Large intestine (tissue), 3 donors: Measurements from ENCODE around the gene ADARB1. TPM values are rescaled to one million over a fixed set of nuclear protein-coding genes. Genes with fewer than 3 reads are reported as not detected.

ENCODE experiments used
- DNase-seq, 2 donors: peaks; one replicate each; pipeline versions ENCODE4 v3.0.0 to v3.0.0-alpha.2; 2013
- H3K27ac ChIP-seq: one replicate; pipeline ENCODE4 v1.5.1; 2013; ENCODE audit warnings: low read length
- H3K27me3 ChIP-seq: 2 replicates; pipeline ENCODE4 v1.6.1; 2013; ENCODE audit warnings: low read length; ENCODE audit not compliant: control insufficient read depth, insufficient read depth
- H3K36me3 ChIP-seq: 2 replicates; pipeline ENCODE4 v1.6.1; 2013; ENCODE audit warnings: low read length; ENCODE audit not compliant: control insufficient read depth, insufficient read depth
- H3K4me1 ChIP-seq: one replicate; pipeline ENCODE4 v1.6.1; 2013; ENCODE audit warnings: low read length; ENCODE audit not compliant: control insufficient read depth, insufficient read depth
- H3K4me3 ChIP-seq: one replicate; pipeline ENCODE4 v1.5.1; 2013; ENCODE audit warnings: low read length
- H3K9me3 ChIP-seq: one replicate; pipeline ENCODE4 v1.6.1; 2013; ENCODE audit warnings: mild to moderate bottlenecking, low read depth, low read length, moderate library complexity; ENCODE audit not compliant: control insufficient read depth
- WGBS: methylation state at CpG from one replicate; pipeline ENCODE4 v1.1.5; 2013; ENCODE audit warnings: low lambda C conversion rate; ENCODE audit not compliant: insufficient coverage; 5-methylcytosine and 5-hydroxymethylcytosine counted together
- polyA plus RNA-seq: library from polyadenylated mRNA; unstranded; fragments of 120-200 nt; gene quantifications from one replicate; pipeline ENCODE4 v1.2.1, GENCODE V29; 2013

ADARB1 gene
- polyA plus RNA-seq, 1 donor, result 12.1 TPM

DNA sequence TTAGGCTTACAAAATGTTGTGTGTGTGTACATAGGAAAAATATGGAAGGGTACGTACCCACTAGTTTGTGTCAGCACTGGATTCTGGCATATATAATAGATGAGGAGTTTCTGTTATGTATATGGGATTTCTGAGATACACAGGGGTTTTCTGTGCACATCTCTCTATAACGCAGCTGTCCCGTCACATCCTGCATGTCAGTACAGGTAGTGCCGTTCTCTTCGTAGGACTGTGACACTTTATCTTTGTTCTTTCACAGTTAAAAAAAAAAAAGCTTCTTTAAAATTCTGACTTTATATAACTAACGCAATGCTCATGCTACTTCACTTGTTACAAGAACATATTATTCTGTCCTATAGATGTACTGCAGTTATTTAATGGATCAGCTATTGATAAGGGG lies 42.9 kb downstream of the ADARB1 start:
- H3K4me3 ChIP-seq, result no peak overlapping the region
- no peaks in the 10 kb centered on the region for H3K4me1 ChIP-seq
- H3K27ac ChIP-seq, result no peak overlapping the region
- no peaks in the 10 kb centered on the region for H3K9me3 ChIP-seq
- no peak for DNase-seq
- no peaks in the 10 kb centered on the region for H3K27me3 ChIP-seq
- 100% methylated on average over 1 of the region's 6 CpGs for WGBS
- H3K36me3 ChIP-seq, result no peaks in the 10 kb centered on the region

DNA sequence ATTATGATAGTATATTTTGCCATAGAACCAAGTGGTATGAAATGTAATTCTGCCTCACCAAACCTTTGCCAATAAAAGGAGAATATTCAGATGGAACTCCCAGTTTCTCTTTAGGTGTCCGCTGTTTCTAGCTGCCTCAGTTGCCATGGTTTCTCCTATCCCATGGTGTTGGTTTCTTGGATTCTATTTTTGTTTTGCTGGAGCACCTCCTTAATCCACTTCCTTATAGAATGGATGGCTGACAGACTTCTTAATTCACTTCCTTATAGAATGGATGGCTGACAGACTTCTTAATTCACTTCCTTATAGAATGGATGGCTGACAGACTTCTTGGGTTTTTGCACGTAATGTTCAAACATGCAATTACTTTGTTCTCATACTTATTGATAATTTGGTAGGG lies 43.7 kb downstream of the ADARB1 start:
- Histone ChIP-seq H3K4me3 (no peak overlapping the region), H3K4me1 (no peaks in the 10 kb centered on the region), H3K9me3 (no peaks in the 10 kb centered on the region), H3K27me3 (no peaks in the 10 kb centered on the region), H3K36me3 (no peaks in the 10 kb centered on the region), H3K27ac (no peak overlapping the region)
- WGBS, result no CpG with 5 or more reads among the region's 2 CpGs
- DNase-seq, result no peak

DNA sequence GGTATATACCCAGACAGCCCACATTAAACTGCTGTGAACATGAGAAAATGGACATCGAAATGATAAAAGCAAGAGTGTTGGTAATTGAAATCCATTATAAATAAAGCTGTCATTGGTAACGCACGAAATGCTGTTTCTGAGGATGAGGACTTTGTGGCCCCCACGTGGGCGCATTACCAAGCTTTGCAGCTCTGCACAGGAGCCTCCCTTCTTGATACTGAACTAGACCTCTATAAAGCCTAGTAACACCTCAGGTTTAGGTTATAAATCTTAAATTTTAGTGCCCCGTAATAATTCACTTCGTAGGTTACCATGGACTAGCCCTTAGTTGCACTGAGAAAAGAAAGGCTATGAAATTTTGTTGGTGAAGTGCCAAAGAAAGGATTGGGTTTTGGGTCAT lies 45.4 kb downstream of the ADARB1 start:
- Histone ChIP-seq H3K4me3 (no peak overlapping the region), H3K9me3 (no peaks in the 10 kb centered on the region), H3K27ac (no peak overlapping the region), H3K27me3 (no peaks in the 10 kb centered on the region), H3K36me3 (no peaks in the 10 kb centered on the region), H3K4me1 (no peaks in the 10 kb centered on the region)
- DNase-seq, result no peak
- WGBS, result 93% methylated on average over 3 of the region's 7 CpGs

DNA sequence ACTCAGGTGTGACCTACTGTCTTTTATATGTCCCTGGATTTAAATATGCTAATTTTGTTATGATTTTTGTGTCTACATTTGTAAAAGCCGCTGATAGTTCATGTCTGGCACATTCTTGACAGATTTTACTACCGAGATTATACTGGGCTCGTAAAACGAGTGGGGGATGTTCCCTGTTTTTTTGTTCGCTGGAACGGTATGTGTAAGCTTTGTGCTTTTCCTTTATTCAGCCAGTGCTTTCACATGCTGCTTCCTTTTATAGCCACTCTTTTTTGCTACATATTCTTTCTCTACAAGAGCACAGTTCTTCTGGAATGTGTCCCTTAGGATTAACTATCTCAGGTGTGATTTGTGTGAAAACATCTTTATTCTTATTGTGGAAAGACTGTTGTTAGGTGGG lies 46.6 kb downstream of the ADARB1 start:
- DNase-seq, result no peak
- no peak overlapping the region for H3K4me3 ChIP-seq
- H3K4me1 ChIP-seq, result no peaks in the 10 kb centered on the region
- H3K36me3 ChIP-seq, result no peaks in the 10 kb centered on the region
- H3K27ac ChIP-seq, result no peak overlapping the region
- 45% methylated on average over 2 of the region's 6 CpGs for WGBS
- H3K27me3 ChIP-seq, result no peaks in the 10 kb centered on the region
- H3K9me3 ChIP-seq, result no peaks in the 10 kb centered on the region

DNA sequence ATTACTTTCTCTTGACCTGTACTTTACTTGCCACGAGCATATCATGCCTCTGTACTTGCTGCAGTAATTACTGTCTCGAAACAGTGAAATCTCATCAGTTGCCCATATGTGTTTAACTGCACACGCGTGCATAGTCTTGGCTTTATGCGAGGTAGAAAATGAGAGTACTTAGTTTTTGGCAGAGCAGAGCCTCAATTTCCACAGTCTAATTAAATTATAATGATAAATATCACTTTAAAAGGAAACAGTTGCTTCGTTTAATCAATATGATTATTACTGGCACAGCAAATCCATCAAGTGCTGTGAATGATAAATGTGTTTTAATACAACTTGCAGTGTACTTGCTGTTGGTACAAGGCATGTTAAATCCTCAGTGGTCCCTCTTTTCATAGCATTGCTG lies 47.6 kb downstream of the ADARB1 start:
- no peak overlapping the region for H3K4me3 ChIP-seq
- 100% methylated on average over 1 of the region's 6 CpGs for WGBS
- no peaks in the 10 kb centered on the region for H3K4me1 ChIP-seq
- no peaks in the 10 kb centered on the region for H3K36me3 ChIP-seq
- no peaks in the 10 kb centered on the region for H3K27me3 ChIP-seq
- DNase-seq, result no peak
- no peaks in the 10 kb centered on the region for H3K9me3 ChIP-seq
- H3K27ac ChIP-seq, result no peak overlapping the region

DNA sequence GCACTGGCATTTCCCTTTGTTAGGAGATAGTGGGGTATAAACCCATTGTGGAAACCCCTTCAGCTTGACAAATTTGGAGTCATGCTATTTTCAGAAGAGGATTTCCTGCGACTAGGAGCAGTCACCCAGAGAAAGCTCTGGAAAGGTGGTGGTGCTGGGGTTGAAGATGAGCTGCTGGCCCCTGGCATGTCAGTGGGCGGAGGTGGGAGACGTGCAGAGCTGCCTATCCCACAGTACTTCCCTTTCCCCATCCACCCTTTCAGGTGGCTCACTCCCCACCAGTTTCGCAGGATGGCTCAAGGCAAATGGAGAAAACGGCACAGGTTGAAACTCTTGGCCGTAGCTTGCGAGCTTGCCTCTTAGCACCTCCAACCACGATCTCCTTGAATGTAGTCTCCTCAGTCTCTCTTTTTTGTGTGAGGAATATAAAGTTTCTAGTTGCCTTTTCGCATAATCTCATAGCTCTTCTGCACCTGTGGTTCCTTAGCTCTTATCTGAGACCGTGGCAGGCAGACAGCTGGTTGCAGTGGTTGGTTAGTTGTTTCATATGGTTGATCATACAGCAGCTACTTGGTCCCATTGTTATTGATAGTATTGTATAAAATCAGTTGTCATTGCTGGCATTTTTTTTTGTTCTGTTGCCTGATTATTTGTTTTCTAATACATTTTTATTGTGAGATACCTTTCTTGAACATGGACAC lies 48.2 kb downstream of the ADARB1 start:
- WGBS, result no CpG with 5 or more reads among the region's 10 CpGs
- no peak overlapping the region for H3K27ac ChIP-seq
- H3K4me1 ChIP-seq, result no peaks in the 10 kb centered on the region

DNA sequence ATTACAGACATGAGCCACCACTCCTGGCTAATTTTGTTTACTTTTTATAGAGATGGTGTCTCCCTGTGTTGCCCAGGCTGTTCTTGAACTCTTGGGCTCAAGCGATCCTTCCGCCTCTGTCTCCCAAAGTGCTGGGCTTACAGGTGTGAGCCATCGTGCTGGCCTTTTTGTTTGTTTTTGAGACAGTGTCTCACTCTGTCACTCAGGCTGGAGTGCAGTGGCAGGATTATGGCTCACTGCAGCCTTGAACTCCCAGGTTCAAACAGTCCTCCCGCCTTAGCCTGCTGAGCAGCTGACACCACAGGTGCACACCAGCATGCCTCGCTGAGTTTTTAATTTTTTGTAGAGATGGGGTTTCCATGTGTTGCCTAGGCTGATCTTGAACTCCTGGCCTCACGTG lies 49.1 kb downstream of the ADARB1 start:
- Histone ChIP-seq H3K36me3 (no peaks in the 10 kb centered on the region), H3K9me3 (no peaks in the 10 kb centered on the region), H3K27ac (no peak overlapping the region), H3K4me1 (no peaks in the 10 kb centered on the region), H3K27me3 (no peaks in the 10 kb centered on the region), H3K4me3 (no peak overlapping the region)
- DNase-seq, result no peak
- WGBS, result no CpG with 5 or more reads among the region's 6 CpGs

More for the DNA sequence above, 48.2 kb downstream of the ADARB1 start:
- Histone ChIP-seq H3K4me3 (no peak overlapping the region), H3K9me3 (no peaks in the 10 kb centered on the region), H3K27me3 (no peaks in the 10 kb centered on the region), H3K36me3 (no peaks in the 10 kb centered on the region)
- DNase-seq, result no peak

DNA sequence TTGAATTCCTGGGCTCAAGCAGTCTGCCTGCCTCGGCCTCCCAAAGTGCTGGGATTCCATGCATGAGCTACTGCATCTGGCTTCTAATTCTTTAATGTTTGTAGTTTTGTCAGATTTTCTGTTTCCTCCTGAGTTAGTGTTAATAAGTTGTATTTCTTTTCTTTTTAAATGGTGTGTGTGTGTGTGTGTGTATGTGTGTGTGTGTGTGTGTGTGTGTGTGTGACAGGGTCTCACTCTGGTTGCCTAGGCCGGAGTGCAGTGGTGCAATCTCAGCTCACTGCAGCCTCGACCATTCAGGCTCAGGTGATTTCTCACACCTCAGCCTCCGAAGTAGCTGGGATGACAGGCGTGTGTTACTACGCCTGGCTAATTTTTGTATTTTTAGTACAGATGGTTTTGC lies 50.2 kb downstream of the ADARB1 start:
- no peak for DNase-seq
- WGBS, result 100% methylated on average over 2 of the region's 6 CpGs
- Histone ChIP-seq H3K36me3 (no peaks in the 10 kb centered on the region), H3K4me1 (no peaks in the 10 kb centered on the region), H3K27me3 (no peaks in the 10 kb centered on the region), H3K4me3 (no peak overlapping the region), H3K27ac (no peak overlapping the region), H3K9me3 (no peaks in the 10 kb centered on the region)

DNA sequence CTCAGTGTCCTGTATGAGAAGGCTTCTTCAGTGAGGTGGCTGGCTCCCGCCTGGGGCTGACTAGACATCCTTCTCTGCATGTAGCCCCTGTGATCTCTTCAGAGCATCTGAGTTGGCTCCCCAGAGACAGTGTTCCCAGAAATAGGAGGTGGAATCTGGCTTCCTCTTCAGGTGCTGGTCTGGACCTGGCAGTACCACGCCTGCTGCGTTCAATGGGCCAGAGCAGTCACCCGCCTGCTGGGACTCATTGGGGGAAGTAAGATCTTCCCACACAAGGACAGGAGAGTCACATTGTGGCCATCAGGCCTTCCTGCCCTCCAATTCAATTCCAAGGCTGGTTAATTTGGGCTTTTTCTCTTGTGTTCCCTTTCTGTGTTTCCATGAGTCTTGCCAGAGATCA lies 51.0 kb downstream of the ADARB1 start:
- no CpG with 5 or more reads among the region's 4 CpGs for WGBS
- H3K36me3 ChIP-seq, result no peaks in the 10 kb centered on the region
- H3K27me3 ChIP-seq, result no peaks in the 10 kb centered on the region
- no peaks in the 10 kb centered on the region for H3K9me3 ChIP-seq
- no peak overlapping the region for H3K27ac ChIP-seq
- H3K4me1 ChIP-seq, result no peaks in the 10 kb centered on the region
- DNase-seq, result no peak
- H3K4me3 ChIP-seq, result no peak overlapping the region

DNA sequence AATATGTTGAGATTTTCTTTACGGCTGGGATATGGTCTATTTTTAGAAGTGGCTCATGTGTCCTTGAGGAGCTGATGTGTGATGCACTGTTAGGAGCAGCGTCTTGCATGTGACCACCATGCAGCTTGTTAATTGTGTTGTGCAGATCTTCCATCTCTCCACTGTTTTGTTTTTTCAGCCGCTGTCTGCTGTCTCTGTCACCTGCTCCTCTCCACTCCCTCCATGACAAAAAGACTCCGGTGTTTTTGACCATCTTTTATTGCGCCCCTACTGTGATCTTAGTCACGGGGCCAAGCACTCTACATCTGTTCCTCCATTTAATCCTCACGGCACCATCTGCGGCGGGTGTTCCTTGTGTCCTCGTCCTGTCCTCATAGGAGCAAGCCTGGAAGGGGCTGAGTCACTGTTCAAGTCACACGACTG lies 51.8 kb downstream of the ADARB1 start:
- no peak for DNase-seq
- Histone ChIP-seq H3K9me3 (no peaks in the 10 kb centered on the region), H3K27ac (no peak overlapping the region), H3K4me1 (peaks cover 3% of the 10 kb centered on the region), H3K36me3 (no peaks in the 10 kb centered on the region), H3K4me3 (no peak overlapping the region), H3K27me3 (no peaks in the 10 kb centered on the region)
- WGBS, result 40% methylated on average over 1 of the region's 11 CpGs

DNA sequence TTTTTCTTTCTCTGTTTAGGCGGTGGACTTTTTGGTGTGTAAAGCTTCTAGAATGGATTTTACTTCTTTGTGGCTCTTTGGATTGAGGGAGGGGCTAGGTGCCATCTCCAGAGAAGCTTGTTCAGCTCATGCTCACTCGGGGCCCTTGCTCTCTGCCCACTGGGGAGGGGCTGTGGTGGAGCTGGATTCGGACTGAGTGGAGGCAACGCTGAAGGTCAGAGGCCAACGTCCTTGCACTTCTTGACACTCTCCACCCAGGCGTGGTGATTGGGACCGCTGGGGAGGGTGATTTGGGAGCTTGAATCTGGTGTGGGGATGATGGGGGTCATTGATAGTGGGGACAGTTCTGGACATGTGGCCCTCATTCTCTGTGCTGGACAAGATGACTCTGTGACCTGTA lies 52.6 kb downstream of the ADARB1 start:
- no peak overlapping the region for H3K4me3 ChIP-seq
- no peaks in the 10 kb centered on the region for H3K9me3 ChIP-seq
- H3K27ac ChIP-seq, result no peak overlapping the region
- H3K36me3 ChIP-seq, result no peaks in the 10 kb centered on the region
- WGBS, result no CpG with 5 or more reads among the region's 7 CpGs
- H3K27me3 ChIP-seq, result no peaks in the 10 kb centered on the region
- no peak for DNase-seq
- peaks cover 3% of the 10 kb centered on the region for H3K4me1 ChIP-seq
